GM13976 (cell line): ENCODE results near the gene SLIT1.

Experiments
- DNase-seq: peaks from one replicate; pipeline ENCODE4 v3.0.0; 2012; ENCODE audit warnings: low spot score
- CTCF ChIP-seq: IDR thresholded peaks from 2 replicates; pipeline ENCODE4 v1.5.1; 2012; ENCODE audit warnings: borderline replicate concordance, mild to moderate bottlenecking; ENCODE audit not compliant: insufficient read depth; ENCODE audit errors: extremely low read depth, missing control alignments, control extremely low read depth
- in situ Hi-C: fragments of 300-500 bp; cut with MboI; formaldehyde crosslinking; loops from one replicate; pipeline ENCODE4 v1.12.0; 2022; ENCODE audit warnings: low sequenced_read_pairs, mixed read lengths, inconsistent platforms; ENCODE audit not compliant: unreplicated experiment

Gene SLIT1

GRCh38 chr10:97053276-97053675 lies 132.5 kb downstream of the SLIT1 start:
- no peak for DNase-seq
- no peak for TF ChIP-seq CTCF
- in situ Hi-C loops, result no loop called here

GRCh38 chr10:97050956-97051496 lies 134.7 kb downstream of the SLIT1 start:
- DNase-seq, result no peak
- in situ Hi-C loops, result no loop called here

GRCh38 chr10:97050205-97050745 lies 135.5 kb downstream of the SLIT1 start:
- in situ Hi-C loops, result no loop called here
- no peak for DNase-seq

More at GRCh38 chr10:97050956-97051496, 134.7 kb downstream of the SLIT1 start:
- no peak for TF ChIP-seq CTCF

GRCh38 chr10:97049670-97050069 lies 136.1 kb downstream of the SLIT1 start:
- in situ Hi-C loops, result no loop called here
- TF ChIP-seq CTCF, result no peak
- no peak for DNase-seq

More at GRCh38 chr10:97050205-97050745, 135.5 kb downstream of the SLIT1 start:
- TF ChIP-seq CTCF, result no peak

GRCh38 chr10:97048649-97049427 lies 136.9 kb downstream of the SLIT1 start:
- no peak for TF ChIP-seq CTCF
- in situ Hi-C loops, result no loop called here
- DNase-seq, result no peak

GRCh38 chr10:97047788-97048187 lies 138.0 kb downstream of the SLIT1 start:
- TF ChIP-seq CTCF, result no peak
- in situ Hi-C loops, result no loop called here
- no peak for DNase-seq
